SK-N-MC (cell line): ENCODE data around the gene LSR.

Source experiments
- EZH2 ChIP-seq: fragments of 200-600 bp; sonication (generic); IDR thresholded peaks from one replicate; pipeline ENCODE4 v1.6.1; 2017; ENCODE audit warnings: antibody characterized with exemption
- FOXP2 ChIP-seq: optimal IDR thresholded peaks from 2 replicates; pipeline ENCODE3; 2011; ENCODE audit warnings: mild to moderate bottlenecking, moderate library complexity; ENCODE audit not compliant: insufficient read depth; ENCODE audit errors: extremely low read length, control extremely low read depth
- POLR2AphosphoS5 ChIP-seq: IDR thresholded peaks from 2 replicates; pipeline ENCODE4 v1.6.1; 2012; ENCODE audit warnings: mild to moderate bottlenecking, low read depth, low read length, borderline replicate concordance

GRCh38 chr19:35316560-35316959 lies 67.8 kb downstream of the LSR start:
- TF ChIP-seq EZH2 (no peak), POLR2AphosphoS5 (no peak), FOXP2 (no peak)
